GM18508 (cell line): ENCODE measurements around the gene GPR176.

Experiments
- ATAC-seq: cut with Tn5 transposase; IDR thresholded peaks from one replicate; pipeline ENCODE4 v1.9.1; 2021; ENCODE audit warnings: moderate number of reproducible peaks; ENCODE audit not compliant: insufficient read depth, unreplicated experiment

The GPR176 gene

GRCh38 chr15:39864116-39864515, 56.0 kb downstream of the GPR176 start:
- no peak for ATAC-seq

GRCh38 chr15:39860871-39861270, 59.2 kb downstream of the GPR176 start:
- no peak for ATAC-seq

- ATAC-seq = no peak
These were observed 59.9 kb downstream of the GPR176 start for GRCh38 chr15:39860200-39860599.

- no peak for ATAC-seq
These were observed 60.4 kb downstream of the GPR176 start for GRCh38 chr15:39859636-39860035.

- no peak for ATAC-seq
These were observed 62.9 kb downstream of the GPR176 start for GRCh38 chr15:39857132-39857531.

GRCh38 chr15:39856357-39856756, 63.7 kb downstream of the GPR176 start:
- ATAC-seq = no peak

GRCh38 chr15:39855400-39855799, 64.7 kb downstream of the GPR176 start:
- ATAC-seq = no peak

- ATAC-seq = no peak
These were observed 65.9 kb downstream of the GPR176 start for GRCh38 chr15:39854161-39854560.

- no peak for ATAC-seq
These were observed 67.8 kb downstream of the GPR176 start for GRCh38 chr15:39852250-39852649.

- no peak for ATAC-seq
These were observed 68.5 kb downstream of the GPR176 start for GRCh38 chr15:39851500-39852092.

- ATAC-seq = no peak
These were observed 69.6 kb downstream of the GPR176 start for GRCh38 chr15:39850436-39850835.

- ATAC-seq = no peak
These were observed 74.0 kb downstream of the GPR176 start for GRCh38 chr15:39846108-39846507.

GRCh38 chr15:39845582-39845981, 74.5 kb downstream of the GPR176 start:
- no peak for ATAC-seq

GRCh38 chr15:39843565-39843964, 76.5 kb downstream of the GPR176 start:
- ATAC-seq = no peak

GRCh38 chr15:39837454-39837853, 82.6 kb downstream of the GPR176 start:
- no peak for ATAC-seq

GRCh38 chr15:39835550-39835949, 84.5 kb downstream of the GPR176 start:
- ATAC-seq = no peak

GRCh38 chr15:39834256-39834655, 85.8 kb downstream of the GPR176 start:
- ATAC-seq = no peak

GRCh38 chr15:39833515-39833981, 86.5 kb downstream of the GPR176 start:
- no peak for ATAC-seq

- ATAC-seq = no peak
These were observed 89.9 kb downstream of the GPR176 start for GRCh38 chr15:39830166-39830565.

GRCh38 chr15:39828374-39828931, 91.6 kb downstream of the GPR176 start:
- no peak for ATAC-seq

GRCh38 chr15:39826975-39827374, 93.1 kb downstream of the GPR176 start:
- no peak for ATAC-seq

GRCh38 chr15:39823634-39824033, 96.4 kb downstream of the GPR176 start:
- no peak for ATAC-seq
